ENCODE results near the gene SMYD3.

DNA sequence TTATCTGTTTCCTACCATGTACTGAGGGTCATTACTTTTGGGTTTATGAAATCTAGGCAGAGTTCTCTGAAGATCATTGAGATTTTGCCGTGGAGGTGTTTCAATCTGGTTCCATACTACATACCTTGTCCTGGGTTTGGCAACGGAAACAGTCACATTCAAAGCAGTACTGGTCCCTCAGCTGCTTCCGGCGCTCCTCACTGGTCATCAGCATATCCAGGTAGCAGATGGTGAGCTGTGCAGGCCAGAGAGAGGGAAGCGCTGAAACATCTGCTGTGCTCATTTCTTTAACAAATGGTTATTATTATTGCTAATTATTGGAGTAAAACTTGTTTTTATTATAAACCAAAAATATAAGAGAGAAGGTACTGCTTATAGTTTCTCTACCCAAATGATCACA is 591.7 kb downstream of the SMYD3 start:
- TF ChIP-seq, protein P1, sequence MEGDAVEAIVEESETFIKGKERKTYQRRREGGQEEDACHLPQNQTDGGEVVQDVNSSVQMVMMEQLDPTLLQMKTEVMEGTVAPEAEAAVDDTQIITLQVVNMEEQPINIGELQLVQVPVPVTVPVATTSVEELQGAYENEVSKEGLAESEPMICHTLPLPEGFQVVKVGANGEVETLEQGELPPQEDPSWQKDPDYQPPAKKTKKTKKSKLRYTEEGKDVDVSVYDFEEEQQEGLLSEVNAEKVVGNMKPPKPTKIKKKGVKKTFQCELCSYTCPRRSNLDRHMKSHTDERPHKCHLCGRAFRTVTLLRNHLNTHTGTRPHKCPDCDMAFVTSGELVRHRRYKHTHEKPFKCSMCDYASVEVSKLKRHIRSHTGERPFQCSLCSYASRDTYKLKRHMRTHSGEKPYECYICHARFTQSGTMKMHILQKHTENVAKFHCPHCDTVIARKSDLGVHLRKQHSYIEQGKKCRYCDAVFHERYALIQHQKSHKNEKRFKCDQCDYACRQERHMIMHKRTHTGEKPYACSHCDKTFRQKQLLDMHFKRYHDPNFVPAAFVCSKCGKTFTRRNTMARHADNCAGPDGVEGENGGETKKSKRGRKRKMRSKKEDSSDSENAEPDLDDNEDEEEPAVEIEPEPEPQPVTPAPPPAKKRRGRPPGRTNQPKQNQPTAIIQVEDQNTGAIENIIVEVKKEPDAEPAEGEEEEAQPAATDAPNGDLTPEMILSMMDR (conservative IDR thresholded peaks at IDR 0.05; ENCODE audit: low read depth, low read length) = no peak
- TF ChIP-seq BHLHE40 (IDR thresholded peaks at IDR 0.05; ENCODE audit: low read depth, low read length) (no peak), POLR2A (IDR thresholded peaks at IDR 0.05; ENCODE audit: low read depth, low read length) (no peak), SMC3 (IDR thresholded peaks at IDR 0.05; ENCODE audit: low read depth, low read length) (no peak), MAZ (IDR thresholded peaks at IDR 0.05; ENCODE audit: borderline replicate concordance, low read depth, low read length) (no peak), FOS (IDR thresholded peaks at IDR 0.05; ENCODE audit: low read depth, low read length) (no peak), RAD21 (IDR thresholded peaks at IDR 0.05; ENCODE audit: low read length) (no peak), NFE2L2 (IDR thresholded peaks at IDR 0.05; ENCODE audit: low read depth, low read length) (no peak), USF2 (IDR thresholded peaks at IDR 0.05; ENCODE audit: low read depth, low read length) (no peak), RCOR1 (IDR thresholded peaks at IDR 0.05; ENCODE audit: insufficient replicate concordance, low read length) (no peak), MAFK (IDR thresholded peaks at IDR 0.05; ENCODE audit: low read depth, low read length) (no peak), RFX5 (IDR thresholded peaks at IDR 0.05; ENCODE audit: low read depth, low read length) (no peak), MXI1 (IDR thresholded peaks at IDR 0.05; ENCODE audit: borderline replicate concordance, low read depth, low read length) (no peak), CEBPB (IDR thresholded peaks at IDR 0.05; ENCODE audit: low read depth, low read length) (no peak)
